HT1080 (cell line): ENCODE measurements around the gene RNF220. TPM values are rescaled to one million over a fixed set of nuclear protein-coding genes. Genes with fewer than 3 reads are reported as not detected.

Experiments used
- DNase-seq: peaks from one replicate; pipeline ENCODE4 v3.0.0-alpha.2; 2015; ENCODE audit warnings: low read depth
- polyA plus RNA-seq, 2 experiments: library from polyadenylated mRNA; depleted of rRNA; stranded (reverse); fragments of >200 nt; gene quantifications; 2 replicates each; pipeline ENCODE4 v1.2.3, GENCODE V29; 2015
- total RNA-seq: library from RNA; depleted of rRNA; stranded (reverse); fragments of >200 nt; shearing (Covaris generic); gene quantifications from 2 replicates; pipeline ENCODE4 v1.2.3, GENCODE V29; 2014; rRNA removed

RNF220 gene
- total RNA-seq = 99.2 and 105 TPM in 2 replicates
- polyA plus RNA-seq (2015; cell fraction: cytosol; rRNA removed) = 93.3 and 95.7 TPM in 2 replicates
- polyA plus RNA-seq (2015; cell fraction: nucleus; rRNA removed) = 100 and 104 TPM in 2 replicates

DNA sequence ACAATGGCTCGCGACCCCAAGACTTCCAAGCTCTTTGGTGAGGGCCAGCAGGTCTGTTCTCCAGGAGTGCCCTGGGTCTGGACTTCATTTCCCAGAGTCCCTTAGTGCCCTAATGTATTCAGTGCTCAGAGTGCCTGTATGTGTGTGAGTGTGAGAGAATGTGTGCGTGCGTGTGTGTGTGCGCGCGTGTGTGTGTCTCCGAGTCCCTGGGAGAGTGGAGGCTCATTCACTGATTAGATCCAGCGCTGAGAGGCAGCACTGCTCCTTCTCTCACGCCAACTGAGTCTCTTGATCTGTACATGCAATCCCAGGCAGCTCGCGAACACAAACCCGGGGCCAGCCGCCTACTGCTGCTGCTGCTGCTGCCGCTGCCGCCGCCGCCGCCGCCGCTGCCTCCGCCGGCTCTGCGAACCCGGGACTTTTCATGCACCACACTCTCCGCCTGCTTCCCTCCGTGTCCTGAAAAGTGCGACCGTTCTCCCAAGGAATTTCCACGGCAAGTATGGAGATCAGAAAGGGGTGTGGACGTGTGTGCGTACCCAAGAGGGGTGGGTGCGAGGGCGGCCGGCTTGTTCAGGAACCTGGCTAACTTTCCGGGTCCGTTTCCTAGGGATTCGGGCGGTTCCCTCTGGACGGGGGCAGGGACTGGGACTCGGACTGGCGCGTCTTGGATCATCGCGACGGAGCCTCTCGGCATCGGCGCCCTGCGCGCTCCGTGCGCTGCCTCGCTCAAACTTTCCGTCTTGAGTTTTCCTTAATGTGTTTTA is at the start of gene RNF220:
TSS of gene RNF220 (plus strand) at position 225 of the 767 bp plus-strand sequence.
- DNase-seq = peak; percentile 69

DNA sequence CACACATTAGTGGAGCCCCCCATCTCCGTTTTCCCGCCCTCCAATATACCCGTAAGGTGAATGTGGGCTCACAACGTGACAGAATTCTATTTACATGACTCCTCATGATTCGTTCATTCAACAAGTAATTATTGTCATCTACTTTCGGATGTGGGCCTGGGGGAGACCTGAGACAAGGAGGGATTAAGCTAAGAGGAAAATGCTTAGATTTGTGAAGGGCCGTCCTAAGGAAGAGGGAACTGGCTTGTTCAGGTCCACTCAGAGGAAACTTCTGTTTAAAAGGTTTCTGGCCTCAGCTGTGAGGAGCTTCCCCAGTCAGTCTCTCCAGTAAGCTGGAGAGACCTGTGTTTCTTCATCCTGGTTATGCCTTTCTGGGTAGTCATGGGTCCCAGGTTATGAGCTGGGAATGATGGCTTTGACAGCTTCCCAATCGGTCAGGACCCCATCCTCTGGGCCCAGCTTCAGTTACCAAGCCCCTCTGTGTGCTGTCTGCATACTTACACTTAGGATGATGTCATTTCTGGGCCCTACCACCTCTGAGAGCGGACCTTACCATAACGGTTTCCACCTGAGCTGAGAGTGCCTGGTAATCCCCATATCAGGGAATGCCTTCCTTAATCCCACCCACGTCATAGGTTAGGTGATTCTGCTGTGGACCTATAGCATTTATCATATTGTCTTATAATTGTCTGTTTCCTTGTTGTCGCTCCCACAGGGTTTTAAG is 49.3 kb upstream of the RNF220 start:
- no peak for DNase-seq

DNA sequence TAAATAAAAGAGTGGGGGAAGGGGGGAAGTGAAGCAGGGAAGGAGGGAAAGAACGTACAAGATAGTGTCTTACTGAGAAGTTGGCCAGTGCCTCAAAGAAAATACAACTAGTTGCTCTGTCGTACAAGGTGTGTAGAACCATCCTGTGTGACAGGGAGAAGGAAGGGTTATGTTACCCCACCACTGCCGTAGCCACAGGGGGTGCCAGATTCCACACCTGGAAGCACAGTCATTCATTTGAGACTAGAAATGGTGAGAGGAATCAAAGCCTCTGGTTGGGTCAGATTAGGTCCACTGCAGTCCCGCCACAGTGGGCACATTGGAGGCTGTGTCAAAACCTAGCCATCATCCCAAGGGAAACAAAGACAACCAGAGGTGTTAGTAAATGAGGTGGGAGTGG is 47.3 kb upstream of the RNF220 start:
- DNase-seq = no peak

- no peak for DNase-seq
These were observed 45.7 kb upstream of the RNF220 start for GRCh38 chr1:44359234-44359935.

- DNase-seq = no peak
These were observed 43.6 kb upstream of the RNF220 start for GRCh38 chr1:44361478-44361877.

GRCh38 chr1:44366371-44366975 is 38.6 kb upstream of the RNF220 start:
- DNase-seq = no peak

DNA sequence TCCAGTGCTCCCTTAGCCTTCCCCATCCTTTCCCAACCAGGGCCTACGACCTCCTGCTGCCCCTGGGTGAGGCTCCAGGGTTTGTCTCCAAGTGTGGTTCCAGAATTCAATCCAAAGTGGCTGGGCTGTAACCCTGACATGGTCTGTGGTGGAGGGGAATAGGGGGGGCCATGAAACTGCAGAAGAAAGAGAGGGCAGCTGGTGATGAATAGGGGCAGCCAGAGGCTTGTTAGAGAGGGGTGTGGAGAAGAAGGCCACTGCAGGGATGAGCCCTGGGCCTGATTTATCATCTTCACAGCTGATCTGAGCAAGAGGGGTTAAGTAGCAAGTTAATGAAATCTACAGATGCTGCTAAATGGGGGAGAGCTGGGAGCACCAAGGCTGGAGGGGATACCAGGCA is 37.1 kb upstream of the RNF220 start:
- DNase-seq = no peak

- DNase-seq = no peak
These were observed 36.4 kb upstream of the RNF220 start for GRCh38 chr1:44368471-44369151.

DNA sequence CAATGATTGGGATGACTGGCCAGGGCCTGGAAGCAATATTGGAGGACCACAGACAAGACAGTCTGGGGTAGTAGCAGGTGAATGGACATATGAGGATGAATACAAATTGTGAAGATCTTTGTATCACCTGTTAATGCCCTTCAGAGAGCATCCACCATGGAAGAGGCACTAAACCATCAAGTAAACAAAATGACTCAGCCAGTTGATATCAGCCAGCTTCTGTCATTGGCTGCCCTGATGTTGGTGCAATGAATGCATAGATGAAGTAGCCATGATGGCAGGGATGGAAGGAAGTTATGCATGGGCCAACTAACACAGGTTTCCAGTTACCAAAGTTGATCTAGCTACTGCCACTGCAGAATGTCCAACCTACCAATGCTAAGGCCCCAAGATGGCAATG is 33.8 kb upstream of the RNF220 start:
- no peak for DNase-seq

DNA sequence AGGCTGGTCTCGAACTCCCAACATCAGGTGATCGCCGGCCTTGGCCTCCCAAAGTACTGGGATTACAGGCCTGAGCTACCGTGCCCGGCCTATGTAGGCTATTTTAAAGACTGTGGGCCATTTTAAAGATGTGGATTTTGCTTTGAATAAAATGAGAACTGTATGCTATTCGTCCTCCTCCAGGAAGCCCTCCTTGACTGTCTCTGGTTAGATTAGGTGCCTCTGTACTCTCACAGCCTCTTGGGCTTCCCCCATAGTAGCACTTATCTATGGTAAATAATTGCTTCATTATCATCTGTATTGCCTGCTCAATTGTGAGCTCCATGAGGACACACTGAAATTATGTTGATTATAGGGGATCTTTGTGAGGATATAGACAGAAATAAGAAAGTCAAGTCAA is 29.5 kb upstream of the RNF220 start:
- no peak for DNase-seq

DNA sequence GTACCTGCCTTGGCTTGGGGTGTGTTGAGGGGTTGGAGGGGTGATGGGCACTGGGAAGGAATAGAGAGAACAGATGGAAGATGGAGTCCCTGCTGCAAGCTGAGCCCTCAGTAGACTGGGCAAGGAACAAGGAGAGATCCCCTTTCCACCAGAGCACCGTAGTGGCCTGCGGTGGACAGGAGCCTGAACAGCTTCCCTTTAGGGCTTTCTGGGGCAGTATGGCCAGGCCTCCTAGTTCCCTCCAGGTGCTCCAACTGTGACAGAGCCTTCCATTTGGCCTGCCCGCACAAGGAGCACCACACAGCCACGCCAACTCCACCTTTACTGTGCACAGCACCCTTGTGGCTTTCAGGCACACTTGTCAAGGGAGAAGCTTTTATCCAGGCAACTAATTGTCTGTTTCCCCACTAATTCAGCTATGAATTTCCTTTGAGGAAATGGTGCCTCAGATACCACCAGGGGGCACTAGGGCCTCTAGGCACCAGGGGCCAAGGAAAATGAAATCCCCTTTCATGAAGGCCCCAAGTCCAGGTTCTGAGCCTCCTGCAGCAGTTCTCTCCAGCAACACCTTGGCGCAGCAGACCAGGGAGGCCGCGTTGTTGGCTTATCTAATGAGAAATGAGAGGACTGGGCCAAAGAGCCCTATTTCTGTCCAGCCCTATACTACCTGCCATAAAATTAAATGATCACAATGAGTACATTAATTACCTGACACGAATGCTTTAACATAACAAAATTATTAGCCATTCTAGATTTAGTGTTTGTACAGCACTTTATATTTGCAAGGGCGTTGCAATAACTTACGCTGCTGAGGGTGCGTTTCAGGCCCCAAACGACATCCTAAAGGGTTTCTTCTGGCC is 26.9 kb upstream of the RNF220 start:
- peak; percentile 55 for DNase-seq

GRCh38 chr1:44380666-44381177 is 24.3 kb upstream of the RNF220 start:
- no peak for DNase-seq

- DNase-seq = no peak
These were observed 16.5 kb upstream of the RNF220 start for GRCh38 chr1:44388551-44388950.

DNA sequence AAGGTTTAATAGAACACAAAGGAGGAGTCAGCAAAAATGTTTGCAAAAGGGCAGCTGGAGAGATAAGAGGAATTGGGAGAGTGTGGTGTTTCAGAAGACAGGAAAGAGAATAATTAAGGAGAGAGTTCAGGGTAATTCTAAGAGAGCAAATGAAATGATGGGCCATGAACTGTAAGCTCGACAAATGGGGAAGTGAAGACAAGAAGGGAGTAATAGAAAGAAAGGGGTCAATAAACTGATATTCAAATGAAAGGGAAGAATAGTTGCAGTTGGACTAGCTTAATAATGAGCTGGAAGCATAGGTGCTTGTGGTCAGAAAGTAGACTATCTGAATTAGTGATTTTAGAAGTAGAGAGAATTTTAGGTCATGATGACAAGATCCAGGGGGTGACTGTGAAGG is 15.6 kb upstream of the RNF220 start:
- no peak for DNase-seq

DNA sequence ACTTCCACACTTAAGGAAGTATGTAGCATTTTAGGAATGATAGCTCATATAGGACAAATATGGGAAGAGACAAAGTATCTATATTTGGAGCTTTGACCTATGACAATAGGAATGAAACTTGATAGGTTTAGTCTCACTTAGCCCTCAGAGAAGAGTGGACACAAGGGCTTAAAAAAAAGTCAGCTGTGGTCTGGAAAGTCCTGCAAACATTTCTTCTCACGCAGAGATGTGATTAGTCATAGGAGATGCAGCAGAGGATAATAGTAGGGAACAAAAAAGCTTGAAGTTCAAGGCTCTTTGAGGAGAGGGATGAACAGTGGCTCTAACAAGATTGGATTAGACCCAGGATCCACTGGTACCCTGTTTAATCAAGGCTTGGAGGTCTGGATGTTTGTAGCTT is 14.8 kb upstream of the RNF220 start:
- peak; percentile 91 for DNase-seq

DNA sequence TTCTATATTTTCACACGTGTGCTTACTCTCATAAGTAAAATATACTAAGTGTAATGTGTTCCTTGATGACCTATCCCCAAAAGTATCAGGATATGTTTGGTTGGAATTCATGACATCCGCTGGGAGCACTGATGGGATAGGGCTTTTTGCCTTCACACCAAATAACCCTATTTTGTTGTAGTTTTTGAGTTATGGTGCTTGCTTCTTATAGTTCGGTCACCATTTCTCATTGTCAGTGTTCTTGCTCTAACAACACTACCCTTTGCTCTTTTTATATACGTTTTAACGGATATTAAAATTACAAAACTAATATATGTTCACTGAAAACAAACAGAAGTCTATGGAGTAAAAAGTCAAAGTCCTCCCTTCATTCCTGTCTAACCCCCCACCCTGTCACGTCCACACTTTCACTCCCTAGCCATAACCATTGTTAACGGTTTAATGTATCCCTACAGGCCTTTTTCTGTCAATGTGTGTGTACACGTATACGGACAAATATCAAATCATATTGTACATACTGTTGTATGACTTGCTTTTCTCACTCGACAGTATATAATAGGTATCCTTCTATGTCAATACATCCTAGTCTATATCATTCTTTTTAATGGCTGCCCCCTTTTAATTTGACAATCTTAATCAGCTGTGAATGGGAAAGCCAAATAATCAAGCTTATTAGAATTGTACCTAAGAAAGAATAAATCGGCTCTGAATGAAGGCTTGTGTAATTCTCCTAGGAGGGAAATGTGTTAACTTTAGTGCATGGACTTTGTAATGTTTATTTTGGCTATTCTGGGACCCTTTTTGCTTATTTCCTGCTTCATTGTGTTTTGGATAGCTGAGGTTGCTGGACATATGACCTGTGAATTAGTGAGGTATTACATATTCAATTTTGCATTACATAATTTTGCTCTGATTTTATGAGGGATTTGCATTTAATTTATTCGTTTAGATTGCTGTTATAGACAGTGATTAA is 3.5 kb upstream of the RNF220 start:
- DNase-seq = no peak

DNA sequence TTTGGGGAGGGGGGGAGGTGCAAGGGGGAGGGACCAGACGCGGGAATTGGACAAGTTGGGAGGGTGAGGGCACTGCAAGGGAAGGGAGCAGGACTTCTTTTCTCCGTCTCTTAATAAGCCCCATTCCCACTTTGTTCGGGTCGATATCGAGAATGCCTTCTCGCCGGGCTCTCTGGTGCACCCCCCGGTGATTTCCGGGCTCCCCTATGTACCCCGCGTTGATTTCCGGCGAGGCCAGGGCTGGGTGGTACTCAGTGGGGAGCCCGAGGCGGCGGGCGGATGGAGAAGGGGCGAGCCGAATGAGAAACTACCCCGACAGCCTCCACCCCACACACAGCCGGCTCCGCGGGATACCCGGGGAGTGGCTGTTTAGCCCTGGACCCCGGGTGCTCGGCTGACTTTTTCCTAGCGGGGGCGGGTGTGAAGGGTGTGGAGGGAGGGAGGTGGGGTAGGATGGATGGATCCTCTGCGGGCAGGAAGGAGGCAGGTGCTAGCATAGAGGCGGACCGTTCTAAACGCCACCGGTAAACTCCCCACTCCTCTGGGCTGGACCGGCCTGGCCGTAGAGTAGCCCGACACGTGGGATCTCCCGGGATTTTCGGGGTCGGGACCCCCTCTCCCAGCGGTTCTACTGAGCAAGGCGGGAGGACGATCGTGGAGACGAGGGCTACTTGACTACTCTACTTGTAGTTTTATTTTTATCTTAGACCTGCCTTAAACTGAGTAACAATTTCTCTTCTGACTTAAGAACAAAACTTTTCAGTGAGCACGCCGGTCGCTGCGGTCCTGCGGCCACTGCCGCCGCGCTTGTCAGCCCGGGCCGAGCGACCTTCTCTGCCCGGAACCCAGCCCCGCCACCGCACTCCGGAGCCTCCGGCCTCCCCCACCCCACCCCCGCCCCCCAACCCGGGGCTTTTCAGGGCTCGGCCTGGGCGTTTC is 1.0 kb downstream of the RNF220 start:
- no peak for DNase-seq
